Activated CD4-positive, alpha-beta T cell treated with anti-CD3 and anti-CD28 coated beads, Interleukin-2, amount 50 U/mL, for 4 hours (primary cell): Measurements from ENCODE around the gene EDAR.
A peak's percentile ranks its signal among the peaks of the same experiment; 100 is the strongest.

Source experiments
- DNase-seq, 2 experiments: peaks; one replicate each; pipeline ENCODE4 v3.0.0-alpha.2; 2020

Gene EDAR

DNA sequence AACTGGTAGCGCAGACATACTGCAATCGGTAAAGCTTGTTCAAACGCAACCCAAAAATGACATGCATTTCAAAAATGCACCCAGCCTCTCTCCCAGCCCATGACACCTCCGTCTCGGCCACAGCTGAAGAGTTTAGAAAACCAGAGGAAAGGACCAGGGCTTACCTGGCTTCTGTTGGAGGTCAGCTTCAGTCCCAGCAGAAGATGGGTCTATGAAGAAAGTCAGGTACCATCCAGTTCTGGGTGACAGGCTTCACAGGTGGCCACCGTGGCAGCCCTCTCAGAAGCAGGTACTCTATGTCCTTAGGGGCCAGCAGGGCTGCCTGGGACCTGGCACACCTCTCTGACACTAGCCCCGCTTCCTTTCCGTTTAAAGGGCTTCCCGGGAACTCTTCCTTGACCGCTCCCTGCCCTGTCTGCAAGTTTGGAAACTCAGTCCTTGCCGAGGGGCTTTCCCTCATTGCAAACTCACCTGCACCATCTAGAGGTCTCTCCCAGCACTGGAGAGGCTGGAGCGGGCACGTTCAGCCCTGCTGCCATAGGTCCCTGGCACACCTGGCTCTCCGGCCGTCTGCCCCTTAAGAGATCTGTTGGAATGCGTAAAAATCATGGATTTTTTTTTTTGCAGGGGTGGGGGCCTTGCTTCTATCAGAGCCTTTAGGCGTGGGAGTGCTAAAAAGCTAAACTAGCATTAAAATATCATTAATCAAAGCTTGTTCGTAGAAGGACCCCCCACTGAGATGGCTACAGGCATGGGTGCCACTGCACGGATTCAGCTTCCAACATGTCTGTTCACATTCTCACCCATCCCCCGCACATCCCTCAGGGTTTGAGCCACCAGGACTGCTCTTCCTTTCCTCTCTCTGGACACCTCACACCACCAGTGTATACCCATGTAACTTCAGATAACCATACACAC, at the start of gene EDAR:
TSS of gene EDAR (minus strand) at position 425 of the 918 bp plus-strand sequence. CDS start 58,206 bp downstream, outside the sequence.
- DNase-seq, result peak; percentile 25 to 42

- no peak for DNase-seq
These were observed 44.2 kb upstream of the EDAR start for GRCh38 chr2:109033171-109033570.

GRCh38 chr2:109032229-109032820, 43.3 kb upstream of the EDAR start:
- peak; percentile 10 to 16 for DNase-seq

GRCh38 chr2:109031476-109032228, 42.6 kb upstream of the EDAR start:
- peak; percentile 47 to 54 for DNase-seq

DNA sequence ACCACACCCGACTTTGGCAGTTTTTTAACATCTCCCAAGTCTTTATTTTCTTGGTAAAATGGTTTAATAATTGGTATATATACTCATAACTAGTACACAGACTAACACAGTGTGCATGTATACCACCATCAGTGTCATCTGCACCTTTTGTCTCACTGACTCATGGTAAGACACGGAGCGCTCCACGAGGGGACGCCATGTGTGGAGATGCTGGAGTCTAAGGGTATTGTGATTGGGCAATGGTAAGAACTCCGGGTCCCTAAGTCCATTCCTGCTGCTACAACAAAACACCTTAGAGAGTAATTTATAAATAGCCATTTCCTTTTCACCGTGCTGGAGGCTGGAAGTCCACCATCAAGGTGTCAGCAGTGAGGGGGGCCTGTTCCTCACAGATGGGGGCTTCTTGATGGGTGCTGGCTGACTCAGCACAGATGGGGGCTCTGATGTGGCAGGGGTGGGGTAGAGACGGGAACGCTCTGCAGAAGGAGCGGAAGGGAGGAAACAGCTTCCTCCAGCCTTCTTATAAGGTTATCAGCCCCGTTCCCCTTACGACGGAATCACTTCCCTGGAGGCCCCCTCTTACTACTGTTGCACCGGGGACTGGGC, 42.0 kb upstream of the EDAR start:
- DNase-seq, result peak; percentile 8 to 13

- no peak for DNase-seq
These were observed 40.6 kb upstream of the EDAR start for GRCh38 chr2:109029490-109030201.

DNA sequence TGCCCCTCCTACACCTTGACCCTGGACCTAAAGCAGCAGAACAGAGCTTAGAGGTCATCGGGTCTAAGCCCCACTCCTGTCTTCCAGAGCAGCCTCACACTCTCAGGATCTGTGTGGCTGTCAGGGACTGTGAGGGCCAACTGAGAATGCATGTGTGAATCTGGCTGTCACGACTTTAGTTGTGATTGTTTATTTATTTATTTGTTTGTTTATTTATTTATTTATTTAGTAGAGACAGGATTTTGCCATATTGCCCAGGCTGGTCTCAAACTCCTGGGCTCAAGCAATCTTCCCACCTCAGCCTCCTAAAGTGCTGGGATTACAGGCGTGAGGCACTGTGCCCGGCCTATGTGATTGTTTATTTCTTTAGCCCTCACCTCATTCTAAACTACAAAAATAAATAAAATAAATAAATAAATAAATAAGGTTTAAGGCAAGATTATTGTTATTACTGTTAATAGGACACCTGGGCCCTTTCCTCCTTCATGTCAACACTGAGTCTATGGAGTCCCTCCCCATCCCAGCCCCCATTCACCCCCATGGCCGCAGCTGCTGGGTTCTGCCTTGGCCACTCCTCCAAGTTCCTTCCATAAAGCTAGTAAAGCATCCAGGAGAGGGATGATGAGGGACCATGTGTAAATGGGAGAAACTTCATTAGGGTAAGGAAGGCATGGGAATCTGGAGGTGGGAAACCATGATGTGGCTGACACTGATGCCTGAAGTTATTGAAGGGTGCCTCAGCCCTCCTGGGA, 39.9 kb upstream of the EDAR start:
- no peak for DNase-seq

DNA sequence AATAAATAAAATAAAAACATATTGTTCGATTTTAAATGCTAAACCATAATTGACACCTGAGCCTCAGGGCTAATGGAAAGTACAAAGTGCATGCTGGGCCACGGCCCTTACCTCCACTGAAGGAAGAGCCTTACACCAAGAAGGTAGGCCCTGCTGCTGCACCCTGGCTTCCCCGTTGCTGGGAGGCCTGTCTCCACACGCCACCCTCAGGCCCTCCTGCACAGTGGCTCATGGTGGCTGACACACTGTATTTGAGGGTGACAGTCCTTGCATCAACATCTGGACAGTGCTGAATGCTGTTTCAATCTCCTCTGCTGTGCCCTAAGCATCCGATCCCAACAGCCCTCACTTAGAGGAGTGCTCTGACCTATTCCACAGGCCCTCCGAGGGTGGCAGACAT, 39.3 kb upstream of the EDAR start:
- no peak for DNase-seq

DNA sequence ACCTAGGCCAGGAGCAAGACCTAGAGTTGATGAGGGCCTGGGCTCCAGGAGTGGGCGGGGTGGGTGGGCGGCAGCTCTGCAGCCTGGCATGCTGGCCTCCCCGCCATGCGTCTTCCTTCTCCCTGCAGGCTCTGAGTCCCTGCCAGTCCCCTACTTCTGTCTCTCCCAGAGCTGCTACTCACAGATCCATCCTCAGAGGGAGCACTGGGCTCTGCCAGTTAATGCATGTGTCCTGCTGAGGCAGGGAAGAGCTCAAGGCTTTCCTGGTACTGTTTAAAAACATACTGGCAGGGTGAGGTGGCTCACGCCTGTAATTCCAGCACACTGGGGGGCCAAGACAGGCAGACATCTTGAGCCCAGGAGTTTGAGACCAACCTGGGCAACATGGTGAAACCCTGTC, 38.7 kb upstream of the EDAR start:
- DNase-seq, result no peak

- DNase-seq, result no peak
These were observed 35.5 kb upstream of the EDAR start for GRCh38 chr2:109024477-109024876.

DNA sequence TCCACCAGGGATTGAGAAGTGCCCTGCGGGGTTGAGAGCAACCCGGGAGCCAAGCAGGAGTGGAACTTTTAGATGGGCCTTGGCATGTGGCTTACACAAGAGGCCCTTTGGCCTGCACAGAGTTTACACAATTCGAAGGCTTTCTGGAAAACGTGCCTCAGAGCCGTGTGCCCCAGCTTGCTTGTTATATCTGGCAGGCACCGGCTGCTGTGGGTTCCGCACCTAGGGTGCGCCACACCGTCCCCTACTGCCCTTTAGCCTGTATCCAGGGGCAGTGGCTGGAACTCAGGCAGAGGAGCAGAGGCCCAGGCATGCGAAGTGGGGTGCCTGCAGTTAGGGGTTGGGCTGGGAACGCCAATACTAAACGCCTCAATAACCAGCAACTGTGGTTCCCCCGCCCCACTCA, 32.9 kb upstream of the EDAR start:
- DNase-seq, result no peak

- DNase-seq, result no peak
These were observed 31.2 kb upstream of the EDAR start for GRCh38 chr2:109020217-109020637.

- DNase-seq, result no peak
These were observed 29.4 kb upstream of the EDAR start for GRCh38 chr2:109018452-109018851.

GRCh38 chr2:109017017-109017416, 28.0 kb upstream of the EDAR start:
- DNase-seq, result no peak

GRCh38 chr2:109016376-109016775, 27.4 kb upstream of the EDAR start:
- DNase-seq, result no peak

DNA sequence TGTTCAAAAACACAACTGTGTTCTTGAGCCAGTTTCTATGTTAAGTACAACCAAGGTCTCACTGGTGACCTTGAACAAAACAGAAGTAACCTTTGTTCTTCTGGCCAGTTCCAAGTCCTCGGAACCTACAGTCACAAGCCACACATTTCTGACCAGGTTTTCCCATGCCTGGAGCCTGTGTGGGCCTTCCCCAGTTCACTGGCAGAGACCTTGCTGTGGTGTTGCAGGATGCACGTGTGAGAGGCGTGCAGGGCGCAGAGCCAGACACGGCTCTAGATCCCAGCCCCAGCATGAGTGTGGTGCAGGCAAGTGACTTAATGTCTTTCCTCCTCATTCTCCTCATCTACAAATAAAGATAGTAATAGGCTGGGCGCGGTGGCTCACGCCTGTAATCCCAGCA, 25.5 kb upstream of the EDAR start:
- DNase-seq, result no peak

DNA sequence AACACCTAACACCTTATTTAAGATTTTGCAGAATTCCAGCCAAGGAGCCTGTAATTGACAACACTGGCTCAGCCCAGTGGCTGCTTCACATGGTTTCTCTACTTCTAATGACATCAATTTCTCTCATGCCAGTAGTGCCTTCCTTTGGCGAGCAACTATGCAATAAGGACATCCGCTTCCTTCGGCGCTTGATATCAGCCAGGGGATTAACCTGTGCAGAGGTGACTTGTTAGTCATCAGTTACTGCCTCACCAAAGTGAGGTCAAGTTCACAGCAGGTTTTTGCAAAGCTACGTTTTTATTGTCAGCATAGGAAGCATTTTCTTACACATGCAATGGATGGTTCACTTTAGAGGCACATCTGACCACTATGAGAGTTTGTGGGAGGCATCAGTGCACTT, 24.0 kb upstream of the EDAR start:
- no peak for DNase-seq

GRCh38 chr2:109009920-109010610, 21.0 kb upstream of the EDAR start:
- no peak for DNase-seq

DNA sequence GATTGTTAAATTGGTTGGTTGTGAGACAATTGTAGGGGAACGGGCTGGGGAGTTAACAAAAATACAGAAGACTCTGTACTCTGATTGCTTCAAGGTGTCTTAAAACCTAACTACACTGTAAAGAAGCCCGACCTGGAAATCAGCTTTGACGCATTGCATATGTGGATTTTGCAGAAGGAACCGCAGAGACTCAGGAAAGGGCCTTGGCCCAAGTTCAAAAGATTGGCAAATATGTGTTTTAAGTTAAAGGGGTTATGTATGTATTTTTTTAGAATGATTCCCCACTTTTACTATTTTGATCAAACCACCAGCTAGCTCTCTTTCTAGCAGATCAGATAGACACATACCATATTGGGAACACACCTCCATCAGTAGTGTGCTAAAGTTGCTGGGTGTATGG, 18.0 kb upstream of the EDAR start:
- DNase-seq, result no peak

DNA sequence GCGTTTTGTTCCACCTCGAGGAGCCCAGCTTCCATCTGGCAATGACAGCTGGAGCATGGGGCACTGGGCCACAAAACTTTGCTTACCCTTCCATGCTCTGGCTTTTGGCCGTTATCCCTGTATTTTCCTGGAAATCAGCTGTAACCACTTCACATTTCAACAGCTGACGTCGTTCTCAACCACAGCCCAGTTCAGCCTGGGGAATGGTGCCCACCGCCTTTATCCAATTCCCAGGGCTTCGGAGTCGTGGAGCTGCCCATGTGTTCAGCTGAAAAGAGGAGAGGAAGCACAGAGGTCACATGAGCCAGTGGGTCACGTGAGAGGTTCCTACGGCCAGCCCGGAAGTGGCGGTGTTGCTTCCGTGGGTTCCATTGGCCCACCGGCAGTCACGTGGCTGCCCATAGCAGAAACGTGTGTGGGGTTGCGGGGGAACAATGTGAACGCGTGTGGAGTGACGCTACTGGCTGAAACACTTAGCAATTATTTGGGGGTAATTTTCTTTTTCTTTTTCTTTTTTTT, 16.7 kb upstream of the EDAR start:
- no peak for DNase-seq

GRCh38 chr2:109001201-109001600, 12.2 kb upstream of the EDAR start:
- DNase-seq, result no peak
